Endothelial cell of umbilical vein (primary cell): Measurements from ENCODE around the gene MAJIN. TPM values are rescaled to one million over a fixed set of nuclear protein-coding genes. Genes with fewer than 3 reads are reported as not detected.

Experiments used
- BruUV-seq: library from RNA; stranded (reverse); fragments of 400-500 nt; replicated peaks from 2 replicates; lab custom pipeline; 2021; lab: Mats Ljungman, UMichigan
- CTCF ChIA-PET: fragments of 300-600, 350-600 bp; sonication (Branson Sonifier 250); formaldehyde crosslinking; loops from one replicate; lab custom pipeline; 2021; ENCODE audit warnings: antibody characterized with exemption, inconsistent platforms; lab: Charles Lee
- POLR2A ChIA-PET: fragments of 300-600, 350-600 bp; sonication (Branson Sonifier 250); formaldehyde crosslinking; loops from one replicate; lab custom pipeline; 2021; ENCODE audit warnings: antibody characterized with exemption, inconsistent platforms; lab: Charles Lee
- DNase-seq: peaks from one replicate; pipeline ENCODE4 v3.0.0-alpha.2; 2011; ENCODE audit warnings: low read depth, low spot score
- FAIRE-seq: peaks from 2 replicates; lab custom pipeline; 2011; peaks lifted over from hg19 to GRCh38; lab: Jason Lieb, UNC
- H2AFZ ChIP-seq: 2 replicates; pipeline ENCODE4 v1.6.0; 2012; ENCODE audit warnings: low read depth, low read length, control low read depth, inconsistent platforms
- H3K27ac ChIP-seq: 2 replicates; pipeline ENCODE4 v1.5.1; 2011; ENCODE audit warnings: low read depth, mild to moderate bottlenecking, control low read depth, low read length, moderate library complexity; ENCODE audit not compliant: insufficient read depth
- H3K27me3 ChIP-seq, 2 experiments: 2 replicates each; pipeline versions ENCODE4 v1.6.0 to v1.6.1; 2011; ENCODE audit warnings: low read length in 2 of 2, mixed read lengths in 1 of 2; ENCODE audit not compliant: control insufficient read depth in 2 of 2, insufficient read depth in 2 of 2
- H3K36me3 ChIP-seq, 2 experiments: 2 replicates in 1 of 2; 3 replicates in 1 of 2; pipeline ENCODE4 v1.5.1; 2011; ENCODE audit warnings: low read length in 2 of 2, mild to moderate bottlenecking in 1 of 2, moderate library complexity in 1 of 2; ENCODE audit not compliant: control insufficient read depth in 2 of 2, insufficient read depth in 2 of 2; ENCODE audit errors: extremely low read depth in 1 of 2
- H3K4me1 ChIP-seq: 3 replicates; pipeline ENCODE4 v1.5.1; 2011; ENCODE audit warnings: mild to moderate bottlenecking, low read length; ENCODE audit not compliant: control insufficient read depth, insufficient read depth; ENCODE audit errors: extremely low read depth
- H3K4me2 ChIP-seq: 2 replicates; pipeline ENCODE4 v1.6.1; 2011; ENCODE audit warnings: low read length, control low read depth, mixed read lengths; ENCODE audit not compliant: insufficient read depth
- H3K4me3 ChIP-seq, 3 experiments: fragments of 200-600 bp in 1 of 3; sonication (generic), shearing (Covaris generic) in 1 of 3; replicated peaks in 1 of 3; 2 replicates each; pipeline ENCODE4 v1.5.1; 2011 to 2016; ENCODE audit warnings: control low read depth in 3 of 3, low read length in 3 of 3, mild to moderate bottlenecking in 2 of 3, inconsistent platforms in 1 of 3, low read depth in 1 of 3, moderate library complexity in 1 of 3; ENCODE audit not compliant: insufficient read depth in 1 of 3
- H3K79me2 ChIP-seq: 2 replicates; pipeline ENCODE4 v1.6.0; 2012; ENCODE audit warnings: low read length, inconsistent platforms; ENCODE audit not compliant: control insufficient read depth, insufficient read depth
- H3K9ac ChIP-seq: replicated peaks from 2 replicates; pipeline ENCODE3; 2011; ENCODE audit warnings: low read length, control low read depth; ENCODE audit not compliant: insufficient read depth; ENCODE audit errors: extremely low read depth
- H3K9me1 ChIP-seq: replicated peaks from 3 replicates; pipeline ENCODE4 v1.6.0; 2011; ENCODE audit warnings: mild to moderate bottlenecking, low read length; ENCODE audit not compliant: control insufficient read depth, insufficient read depth; ENCODE audit errors: extremely low read depth
- H3K9me3 ChIP-seq: replicated peaks from 2 replicates; pipeline ENCODE4 v1.5.1; 2012; ENCODE audit warnings: low read length, inconsistent platforms; ENCODE audit not compliant: control insufficient read depth, insufficient read depth
- H4K20me1 ChIP-seq: replicated peaks from 2 replicates; pipeline ENCODE3; 2011; ENCODE audit warnings: mild to moderate bottlenecking, low read length; ENCODE audit not compliant: control insufficient read depth, insufficient read depth; ENCODE audit errors: extremely low read depth
- CTCF ChIP-seq, 2 donors: IDR thresholded peaks; 1 replicate in 1 of 2; 2 replicates in 1 of 2; pipeline ENCODE4 v1.5.1; 2011; ENCODE audit warnings: low read length in 2 of 2, mild to moderate bottlenecking in 2 of 2, moderate library complexity in 2 of 2, control low read depth in 1 of 2, inconsistent platforms in 1 of 2, low read depth in 1 of 2; ENCODE audit not compliant: insufficient read depth in 1 of 2; ENCODE audit errors: extremely low read depth in 1 of 2
- EZH2 ChIP-seq: IDR thresholded peaks from 2 replicates; pipeline ENCODE4 v1.6.1; 2012; ENCODE audit warnings: borderline replicate concordance, low read depth, mild to moderate bottlenecking, moderate library complexity, low read length, inconsistent platforms; ENCODE audit not compliant: severe bottlenecking
- FOS ChIP-seq: IDR thresholded peaks from 2 replicates; pipeline ENCODE4 v1.6.1; 2011; ENCODE audit warnings: mild to moderate bottlenecking, low read length, moderate library complexity, borderline replicate concordance; ENCODE audit not compliant: insufficient read depth
- GATA2 ChIP-seq: IDR thresholded peaks from 2 replicates; pipeline ENCODE4 v1.7.0; 2011; ENCODE audit warnings: low read depth, mild to moderate bottlenecking, moderate library complexity, mixed read lengths, low read length; ENCODE audit not compliant: insufficient read length, insufficient read depth
- JUN ChIP-seq: IDR thresholded peaks from 2 replicates; pipeline ENCODE4 v1.6.1; 2011; ENCODE audit warnings: borderline replicate concordance, low read depth; ENCODE audit not compliant: insufficient read length, insufficient read depth
- MAX ChIP-seq: IDR thresholded peaks from 2 replicates; pipeline ENCODE4 v1.6.1; 2011; ENCODE audit not compliant: insufficient read depth, insufficient read length
- MYC ChIP-seq: IDR thresholded peaks from one replicate; pipeline ENCODE4 v1.6.1; 2011; ENCODE audit warnings: mild to moderate bottlenecking, low read depth, low read length
- POLR2A ChIP-seq: IDR thresholded peaks from 2 replicates; pipeline ENCODE4 v1.6.1; 2012; ENCODE audit warnings: low read depth, mild to moderate bottlenecking, control low read depth, low read length
- POLR2AphosphoS5 ChIP-seq: IDR thresholded peaks from 2 replicates; pipeline ENCODE4 v1.6.1; 2012; ENCODE audit warnings: low read depth, mild to moderate bottlenecking, control low read depth, low read length, moderate library complexity; ENCODE audit not compliant: insufficient read depth
- dilution Hi-C: fragments of 300-500 bp; cut with MboI; formaldehyde crosslinking; loops from one replicate; pipeline ENCODE4 v1.15.0; 2019; ENCODE audit warnings: low sequenced_read_pairs; ENCODE audit not compliant: extremely low pct_ligation_motif_present
- intact Hi-C: fragments of 100-400 bp; cut with micrococcal nuclease; formaldehyde crosslinking; loops from one replicate; pipeline ENCODE4 v1.10.0; 2022
- polyA plus RNA-seq, 4 experiments: library from polyadenylated mRNA; depleted of rRNA in 3 of 4; stranded (reverse) in 3 of 4; unstranded in 1 of 4; fragments of >200 nt; gene quantifications; 2 replicates each; pipeline versions ENCODE4 v1.2.1 to v1.2.3, GENCODE V29; 2011 to 2012; ENCODE audit warnings: missing spikeins in 1 of 4
- total RNA-seq: library from RNA; stranded (reverse); gene quantifications from 2 replicates; pipeline ENCODE4 v1.2.3, GENCODE V29; 2021

The MAJIN gene
- total and polyA plus RNA-seq, 2 donors (not counting 3 experiments of a cell fraction or from before 2014, with no cell fraction given): 0.07 TPM; not detected in 1

- peaks cover 1% of the 10 kb centered on the region for H3K79me2 ChIP-seq
- no peaks in the 10 kb centered on the region for H3K9me1 ChIP-seq
- no peak overlapping the region for H3K4me3 ChIP-seq
- no peaks in the 10 kb centered on the region for H3K9me3 ChIP-seq
- H2AFZ ChIP-seq: no peak overlapping the region
- H3K27ac ChIP-seq: no peak overlapping the region
- no peaks in the 10 kb centered on the region for H3K4me1 ChIP-seq
- H3K27me3 ChIP-seq: no peaks in the 10 kb centered on the region
- intact Hi-C loops (no loop called here), dilution Hi-C loops (no loop called here)
- DNase-seq: no peak
- ChIA-PET CTCF (no interaction called here), POLR2A (no interaction called here)
- BruUV-seq: no TSS peak
- TF ChIP-seq POLR2A (no peak), EZH2 (no peak), MAX (no peak), JUN (no peak), MYC (no peak), POLR2AphosphoS5 (no peak), GATA2 (no peak), CTCF (IDR thresholded peaks at IDR 0.05; ENCODE audit: extremely low read depth in 1 of 2, insufficient read depth in 1 of 2, low read depth in 1 of 2, low read length in 2 of 2) (no peak), FOS (no peak)
- no peaks in the 10 kb centered on the region for H4K20me1 ChIP-seq
- no peak overlapping the region for H3K4me2 ChIP-seq
- H3K36me3 ChIP-seq: peaks cover 0 to 4% of the 10 kb centered on the region in 2 experiments
- no peak overlapping the region for H3K9ac ChIP-seq
- no peak for FAIRE-seq
These were observed 47.9 kb upstream of the MAJIN start for GRCh38 chr11:65019824-65020223.
